NCI-H1417 treated with DMSO at 0.1 percent for 48 hours (cell line): ENCODE results near the gene OR2M2.

Experiments
- DNase-seq: peaks from one replicate; lab custom pipeline; 2025; lab: John Stamatoyannopoulos, UW

Gene OR2M2

GRCh38 chr1:248174521-248174920, at the start of gene OR2M2:
Gene OR2M2 (plus strand): TSS chr1:248174821. CDS start chr1:248179986, 5,165 bp downstream.
- no peak for DNase-seq

GRCh38 chr1:248127653-248128052, 47.0 kb upstream of the OR2M2 start:
- no peak for DNase-seq

- DNase-seq = no peak
Measured at GRCh38 chr1:248136811-248137210, 37.8 kb upstream of the OR2M2 start.

- no peak for DNase-seq
Measured at GRCh38 chr1:248140846-248141245, 33.8 kb upstream of the OR2M2 start.

GRCh38 chr1:248143311-248143710, 31.3 kb upstream of the OR2M2 start:
- no peak for DNase-seq

GRCh38 chr1:248144513-248145198, 30.0 kb upstream of the OR2M2 start, which contains the start of gene OR2M5:
Gene OR2M5 (plus strand): TSS chr1:248145148. CDS start chr1:248145148, 0 bp downstream.
- DNase-seq = no peak

GRCh38 chr1:248152056-248152827, 22.4 kb upstream of the OR2M2 start:
- DNase-seq = no peak

GRCh38 chr1:248155927-248156326, 18.7 kb upstream of the OR2M2 start:
- DNase-seq = no peak

GRCh38 chr1:248158758-248159157, 15.9 kb upstream of the OR2M2 start:
- DNase-seq = no peak

GRCh38 chr1:248164031-248164430, 10.6 kb upstream of the OR2M2 start:
- DNase-seq = no peak

- DNase-seq = no peak
Measured at GRCh38 chr1:248165186-248165585, 9.4 kb upstream of the OR2M2 start.

GRCh38 chr1:248183996-248184395, 9.4 kb downstream of the OR2M2 start:
- no peak for DNase-seq

- DNase-seq = no peak
Measured at GRCh38 chr1:248187363-248187762, 12.7 kb downstream of the OR2M2 start.

- no peak for DNase-seq
Measured at GRCh38 chr1:248189026-248189425, 14.4 kb downstream of the OR2M2 start.

GRCh38 chr1:248194117-248194516, 19.5 kb downstream of the OR2M2 start:
- DNase-seq = no peak

GRCh38 chr1:248196965-248197364, 22.3 kb downstream of the OR2M2 start, which contains the start of gene OR2M3:
Gene OR2M3 (plus strand): TSS chr1:248197265. CDS start chr1:248203068, 5,803 bp downstream.
- DNase-seq = no peak

GRCh38 chr1:248215880-248216279, 41.3 kb downstream of the OR2M2 start:
- DNase-seq = no peak

GRCh38 chr1:248225537-248225936, 50.9 kb downstream of the OR2M2 start:
- DNase-seq = no peak

GRCh38 chr1:248229360-248229908, 54.8 kb downstream of the OR2M2 start:
- DNase-seq = no peak
